Stomach (tissue), 9 donors: ENCODE results near the gene CLASRP. TPM values are rescaled to one million over a fixed set of nuclear protein-coding genes. Genes with fewer than 3 reads are reported as not detected.
A peak's percentile ranks its signal among the peaks of the same experiment; 100 is the strongest.

Experiments used
- DNase-seq, 2 donors: peaks; one replicate each; pipeline versions ENCODE4 v3.0.0 to v3.0.0-alpha.2; 2013 to 2019
- H3K27ac ChIP-seq, 5 donors: fragments of 200-600 bp in 4 of 5; sonication (generic) in 4 of 5; one replicate each; pipeline ENCODE4 v1.5.1; 2013 to 2019; ENCODE audit warnings: mild to moderate bottlenecking in 1 of 5, moderate library complexity in 1 of 5
- H3K27me3 ChIP-seq, 3 donors: fragments of 200-600 bp; sonication (generic); one replicate each; pipeline ENCODE4 v1.5.1; 2017 to 2019; ENCODE audit warnings: mixed run types in 1 of 3
- H3K36me3 ChIP-seq, 4 donors: fragments of 200-600 bp; sonication (generic); 1 replicate in 3 of 4; 2 replicates in 1 of 4; pipeline ENCODE4 v1.5.1; 2016 to 2019
- H3K4me1 ChIP-seq, 4 donors: fragments of 200-600 bp; sonication (generic); one replicate each; pipeline ENCODE4 v1.5.1; 2016 to 2019
- H3K4me3 ChIP-seq, 4 donors: fragments of 200-600 bp; sonication (generic) in 3 of 4; one replicate each; pipeline ENCODE4 v1.5.1; 2016 to 2019; ENCODE audit warnings: mild to moderate bottlenecking in 1 of 4
- H3K9me3 ChIP-seq, 4 donors: fragments of 200-600 bp; sonication (generic); one replicate each; pipeline ENCODE4 v1.5.1; 2016 to 2019
- EP300 ChIP-seq: sonication (generic); formaldehyde crosslinking; IDR thresholded peaks from one replicate; pipeline ENCODE4 v1.6.1; 2017; ENCODE audit warnings: antibody characterized with exemption
- POLR2A ChIP-seq, 4 donors: fragments of 450-650 bp; IDR thresholded peaks; one replicate each; pipeline ENCODE4 v1.6.1; 2016; ENCODE audit warnings: antibody characterized with exemption in 4 of 4, control low read depth in 2 of 4, mild to moderate bottlenecking in 1 of 4, moderate library complexity in 1 of 4
- POLR2AphosphoS5 ChIP-seq, 3 donors: sonication (generic); formaldehyde crosslinking; IDR thresholded peaks; one replicate each; pipeline ENCODE4 v1.6.1; 2016; ENCODE audit warnings: antibody characterized with exemption in 3 of 3
- WGBS, 5 donors: extraction: QIAGEN DNeasy Blood & Tissue Kit in 3 of 5; methylation state at CpG; one replicate each; pipeline versions ENCODE4 v1.1.5 to v1.1.7; 2013 to 2018; 5-methylcytosine and 5-hydroxymethylcytosine counted together
- intact Hi-C: fragments of 100-400 bp; cut with DNase I; formaldehyde crosslinking; loops from one replicate; pipeline ENCODE4 v1.15.1; 2023; ENCODE audit warnings: low total_unique reads
- polyA plus RNA-seq, 3 donors: library from polyadenylated mRNA; stranded (reverse); fragments of 200-250 nt; gene quantifications; one replicate each; pipeline ENCODE4 v1.2.3, GENCODE V29; 2013
- total RNA-seq, 5 donors: library from RNA; depleted of rRNA; stranded (reverse); fragments of >200 nt; gene quantifications; one replicate each; pipeline versions ENCODE4 v1.1.0 to v1.2.3, GENCODE V29; 2014 to 2016
- TF ChIP-seq, protein P1 (sequence below), 7 experiments: fragments of 450-650 bp in 4 of 7; fragments of 200-600 bp in 3 of 7; sonication (generic) in 3 of 7; IDR thresholded peaks; one replicate each; pipeline ENCODE4 v1.5.1; 2016 to 2019; ENCODE audit warnings: antibody characterized with exemption in 7 of 7, control low read depth in 2 of 7, mild to moderate bottlenecking in 1 of 7
- donor health status: healthy with polysubstance abuse.
- donor health status: Bipolar disorder and iron deficiency.
- donor health status: healthy.

The CLASRP gene
- total and polyA plus RNA-seq, 8 donors = 27.0 to 491 (median 109) TPM

DNA sequence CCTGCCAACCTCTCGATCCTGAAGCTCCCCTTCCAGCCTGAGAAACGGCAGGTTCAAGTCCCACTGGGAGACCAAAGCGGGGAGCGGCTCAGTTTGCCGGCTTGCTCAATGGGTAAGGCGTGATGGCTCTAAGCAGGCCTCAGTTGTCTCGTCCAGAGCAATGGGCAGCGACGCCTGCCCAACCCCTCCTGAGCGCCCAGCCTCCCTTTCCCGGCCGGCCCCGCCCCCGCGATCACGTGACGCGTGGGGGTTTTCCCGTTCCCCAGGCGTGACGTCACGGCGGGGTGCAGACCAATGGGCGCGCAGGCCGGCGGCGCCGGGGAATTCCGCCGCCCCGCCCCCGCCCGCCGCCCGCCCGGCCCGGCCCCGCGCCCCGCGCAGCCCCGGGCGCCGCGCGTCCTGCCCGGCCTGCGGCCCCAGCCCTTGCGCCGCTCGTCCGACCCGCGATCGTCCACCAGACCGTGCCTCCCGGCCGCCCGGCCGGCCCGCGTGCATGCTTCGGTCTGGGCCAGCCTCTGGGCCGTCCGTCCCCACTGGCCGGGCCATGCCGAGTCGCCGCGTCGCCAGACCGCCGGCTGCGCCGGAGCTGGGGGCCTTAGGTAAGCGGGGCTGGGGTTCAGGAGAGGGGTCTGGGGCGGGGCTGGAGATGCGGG, 37.6 kb upstream of the CLASRP start, which contains the start of gene RELB:
TSS of gene RELB (plus strand) at position 378 of the 653 bp plus-strand sequence. CDS start at position 494, 116 bp downstream.
- no peaks in the 10 kb centered on the region for H3K9me3 ChIP-seq
- DNase-seq = peak; percentile 97
- intact Hi-C loops = no loop called here
- peak within 1 kb of the TSS; percentile 98 to 100 (median 100) for H3K27ac ChIP-seq
- H3K27me3 ChIP-seq = no peaks in the 10 kb centered on the region
- TF ChIP-seq POLR2AphosphoS5 (IDR thresholded peaks at IDR 0.05) (peak in 2 of 3 donors; percentile 66 to 75), EP300 (peak; percentile 64), POLR2A (IDR thresholded peaks at IDR 0.05) (no peak)
- peaks cover 5 to 35% (median 22%) of the 10 kb centered on the region in 4 donors for H3K4me1 ChIP-seq
- H3K36me3 ChIP-seq = peaks cover 0 to 32% (median 17%) of the 10 kb centered on the region in 4 donors
- peak within 1 kb of the TSS; percentile 77 to 87 (median 83) for H3K4me3 ChIP-seq
- WGBS, 5 donors = 2 to 4% (median 3%) methylated on average over 16 to 79 of the region's 79 CpGs

GRCh38 chr19:45003485-45003884, 35.4 kb upstream of the CLASRP start:
- intact Hi-C loops = no loop called here
- peaks cover 5 to 47% (median 24%) of the 10 kb centered on the region in 4 donors for H3K4me1 ChIP-seq
- no peak for DNase-seq
- no peaks in the 10 kb centered on the region for H3K27me3 ChIP-seq
- 95 to 99% (median 95%) methylated on average over 4 of the region's 4 CpGs for WGBS, 5 donors
- TF ChIP-seq, protein P1, sequence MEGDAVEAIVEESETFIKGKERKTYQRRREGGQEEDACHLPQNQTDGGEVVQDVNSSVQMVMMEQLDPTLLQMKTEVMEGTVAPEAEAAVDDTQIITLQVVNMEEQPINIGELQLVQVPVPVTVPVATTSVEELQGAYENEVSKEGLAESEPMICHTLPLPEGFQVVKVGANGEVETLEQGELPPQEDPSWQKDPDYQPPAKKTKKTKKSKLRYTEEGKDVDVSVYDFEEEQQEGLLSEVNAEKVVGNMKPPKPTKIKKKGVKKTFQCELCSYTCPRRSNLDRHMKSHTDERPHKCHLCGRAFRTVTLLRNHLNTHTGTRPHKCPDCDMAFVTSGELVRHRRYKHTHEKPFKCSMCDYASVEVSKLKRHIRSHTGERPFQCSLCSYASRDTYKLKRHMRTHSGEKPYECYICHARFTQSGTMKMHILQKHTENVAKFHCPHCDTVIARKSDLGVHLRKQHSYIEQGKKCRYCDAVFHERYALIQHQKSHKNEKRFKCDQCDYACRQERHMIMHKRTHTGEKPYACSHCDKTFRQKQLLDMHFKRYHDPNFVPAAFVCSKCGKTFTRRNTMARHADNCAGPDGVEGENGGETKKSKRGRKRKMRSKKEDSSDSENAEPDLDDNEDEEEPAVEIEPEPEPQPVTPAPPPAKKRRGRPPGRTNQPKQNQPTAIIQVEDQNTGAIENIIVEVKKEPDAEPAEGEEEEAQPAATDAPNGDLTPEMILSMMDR (IDR thresholded peaks at IDR 0.05) = no peak
- TF ChIP-seq EP300 = no peak
- no peak for TF ChIP-seq POLR2A (IDR thresholded peaks at IDR 0.05)
- no peak for TF ChIP-seq POLR2AphosphoS5 (IDR thresholded peaks at IDR 0.05)
- peaks cover 7 to 48% (median 28%) of the 10 kb centered on the region in 4 donors for H3K36me3 ChIP-seq
- no peak overlapping the region for H3K4me3 ChIP-seq
- no peaks in the 10 kb centered on the region for H3K9me3 ChIP-seq
- H3K27ac ChIP-seq = no peak overlapping the region

- Histone ChIP-seq H3K4me3 (no peak overlapping the region), H3K27ac (peak overlapping the region; percentile 43 to 81 (median 54)), H3K4me1 (peaks cover 5 to 44% (median 22%) of the 10 kb centered on the region in 4 donors), H3K9me3 (no peaks in the 10 kb centered on the region), H3K27me3 (no peaks in the 10 kb centered on the region), H3K36me3 (peaks cover 7 to 53% (median 37%) of the 10 kb centered on the region in 4 donors)
- intact Hi-C loops = no loop called here
- WGBS, 5 donors = 45 to 59% (median 51%) methylated on average over 9 of the region's 9 CpGs
- TF ChIP-seq EP300 (no peak), POLR2A (IDR thresholded peaks at IDR 0.05) (no peak), POLR2AphosphoS5 (IDR thresholded peaks at IDR 0.05) (peak in 1 of 3 donors; percentile 61)
- TF ChIP-seq, protein P1 (IDR thresholded peaks at IDR 0.05) = no peak
- DNase-seq = peak; percentile 76 to 79
Observed at GRCh38 chr19:45005787-45006186, 33.1 kb upstream of the CLASRP start.

- intact Hi-C loops = no loop called here
- peaks cover 7 to 72% (median 53%) of the 10 kb centered on the region in 4 donors for H3K36me3 ChIP-seq
- no peaks in the 10 kb centered on the region for H3K9me3 ChIP-seq
- peak overlapping the region in 2 of 5 donors; percentile 35 to 42 for H3K27ac ChIP-seq
- 30 to 45% (median 36%) methylated on average over 10 of the region's 10 CpGs for WGBS, 5 donors
- TF ChIP-seq POLR2AphosphoS5 (IDR thresholded peaks at IDR 0.05) = no peak
- no peak for TF ChIP-seq EP300
- no peak for TF ChIP-seq POLR2A (IDR thresholded peaks at IDR 0.05)
- TF ChIP-seq, protein P1 (IDR thresholded peaks at IDR 0.05) = no peak
- no peak overlapping the region for H3K4me3 ChIP-seq
- peak; percentile 44 to 73 for DNase-seq
- peaks cover 0 to 28% (median 9%) of the 10 kb centered on the region in 4 donors for H3K4me1 ChIP-seq
- no peaks in the 10 kb centered on the region for H3K27me3 ChIP-seq
Observed at GRCh38 chr19:45008552-45008951, 30.3 kb upstream of the CLASRP start.
